ENCODE results near the gene NCOA1.
"Not testable (repeated sequence)": the region's sequence is repeated elsewhere in the genome, so short reads cannot be mapped to it uniquely, and the experiment has no call there.

NCOA1 gene

DNA sequence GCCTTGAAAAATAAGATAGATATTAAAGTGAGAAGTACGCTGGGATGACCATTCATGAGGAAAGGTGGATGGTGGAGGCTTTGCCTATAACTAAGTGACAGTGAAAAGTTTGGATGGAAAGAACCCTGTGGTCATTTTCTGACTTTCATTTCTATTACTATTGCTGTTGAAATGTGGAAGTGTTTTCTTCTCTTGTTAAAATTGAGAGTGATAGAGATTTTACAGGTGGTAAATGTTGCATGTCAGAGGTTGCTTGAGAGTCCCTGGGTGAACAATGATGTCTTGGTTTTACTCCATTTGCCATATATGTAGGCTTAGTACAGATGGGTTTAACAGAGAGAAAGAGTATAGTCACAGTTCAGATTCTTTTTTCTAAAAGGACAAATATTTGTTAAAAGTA lies 18.4 kb downstream of the NCOA1 start:
- DNase-seq, result no peak

- no peak for DNase-seq
Measured at GRCh38 chr2:24509840-24510239, 18.8 kb downstream of the NCOA1 start.

DNA sequence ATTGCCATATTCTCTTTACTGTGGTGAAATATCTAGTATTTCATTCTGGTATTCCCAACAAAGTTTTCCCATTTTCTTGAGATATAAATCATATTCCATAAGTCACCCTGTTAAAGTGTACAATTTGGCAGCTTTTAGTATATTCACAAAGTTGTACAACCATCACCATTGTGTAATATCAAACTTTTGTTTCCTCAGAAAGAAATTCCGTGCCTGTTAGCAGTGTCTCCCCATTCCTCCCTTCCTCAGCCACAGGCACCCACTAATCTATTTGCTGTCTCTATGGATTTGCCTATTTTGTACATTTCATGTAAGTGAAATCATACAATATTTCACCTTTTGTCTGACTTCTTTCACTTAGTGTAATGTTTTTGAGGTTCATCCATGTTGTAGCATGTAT lies 19.7 kb downstream of the NCOA1 start:
- no peak for DNase-seq

- no peak for DNase-seq
Measured at GRCh38 chr2:24511198-24511597, 20.1 kb downstream of the NCOA1 start.

DNA sequence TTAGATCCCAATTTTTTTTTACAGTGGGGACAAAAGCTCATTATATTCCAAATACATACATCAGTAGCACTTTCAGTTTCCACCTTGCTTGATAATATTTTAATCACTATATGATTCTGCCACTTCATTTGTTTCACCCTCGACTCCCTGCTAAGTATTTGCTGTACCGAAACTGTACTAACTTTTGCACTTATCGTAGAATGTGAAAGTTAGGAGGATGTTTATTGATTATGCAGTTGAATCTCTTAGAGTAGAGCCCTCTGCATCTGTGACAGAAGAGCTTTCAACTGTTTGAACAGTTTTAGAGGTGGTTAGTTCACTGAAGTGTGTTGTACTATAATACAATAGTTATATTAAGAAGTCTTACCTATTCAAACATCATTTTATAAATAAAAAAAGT lies 20.8 kb downstream of the NCOA1 start:
- no peak for DNase-seq

- DNase-seq, result no peak
Measured at GRCh38 chr2:24512404-24512803, 21.4 kb downstream of the NCOA1 start.

DNA sequence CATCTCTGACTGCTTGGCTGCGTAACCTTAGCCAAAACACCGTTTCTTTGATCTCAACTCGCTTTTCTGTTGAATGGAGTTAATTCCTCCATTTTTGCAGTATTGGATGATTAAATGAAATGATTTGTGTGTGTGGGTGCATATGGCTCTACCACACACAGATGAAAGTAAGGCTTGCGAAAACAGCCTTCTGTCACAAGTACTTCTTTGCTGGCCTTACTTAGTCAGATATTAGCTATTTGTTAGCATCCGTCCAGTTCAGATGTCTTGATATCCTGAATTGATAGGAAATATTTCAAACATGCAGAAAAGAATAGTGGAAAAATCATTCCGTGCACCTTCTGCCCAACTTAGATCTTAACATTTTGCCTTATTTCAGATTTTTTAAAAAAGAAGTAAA lies 21.8 kb downstream of the NCOA1 start:
- no peak for DNase-seq

- DNase-seq, result no peak
Measured at GRCh38 chr2:24513281-24514071, 22.4 kb downstream of the NCOA1 start.

- DNase-seq, result no peak
Measured at GRCh38 chr2:24514820-24515219, 23.8 kb downstream of the NCOA1 start.

GRCh38 chr2:24515335-24515734 lies 24.3 kb downstream of the NCOA1 start:
- no peak for DNase-seq

DNA sequence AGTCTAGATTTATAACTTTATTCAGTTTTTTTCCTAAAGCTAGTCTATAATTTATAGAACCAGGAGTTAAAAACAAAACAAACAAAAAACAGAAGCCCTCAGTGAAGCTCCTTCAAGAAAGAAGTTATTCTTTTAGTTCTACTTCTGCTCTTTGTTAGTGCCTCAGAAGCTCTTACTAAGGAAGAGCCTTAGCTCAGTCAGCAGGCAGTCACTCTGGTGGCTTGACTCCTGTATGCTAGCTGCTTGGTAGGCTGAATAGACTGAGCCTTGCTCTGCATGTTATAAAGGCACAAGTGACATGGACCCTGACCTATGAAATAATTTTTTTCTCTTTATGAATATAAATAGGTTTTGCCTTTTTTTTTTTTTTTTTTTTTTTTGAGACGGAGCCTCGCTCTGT lies 24.8 kb downstream of the NCOA1 start:
- DNase-seq, result no peak

GRCh38 chr2:24517247-24517646 lies 26.2 kb downstream of the NCOA1 start:
- no peak for DNase-seq

GRCh38 chr2:24520175-24520574 lies 29.1 kb downstream of the NCOA1 start:
- no peak for DNase-seq

DNA sequence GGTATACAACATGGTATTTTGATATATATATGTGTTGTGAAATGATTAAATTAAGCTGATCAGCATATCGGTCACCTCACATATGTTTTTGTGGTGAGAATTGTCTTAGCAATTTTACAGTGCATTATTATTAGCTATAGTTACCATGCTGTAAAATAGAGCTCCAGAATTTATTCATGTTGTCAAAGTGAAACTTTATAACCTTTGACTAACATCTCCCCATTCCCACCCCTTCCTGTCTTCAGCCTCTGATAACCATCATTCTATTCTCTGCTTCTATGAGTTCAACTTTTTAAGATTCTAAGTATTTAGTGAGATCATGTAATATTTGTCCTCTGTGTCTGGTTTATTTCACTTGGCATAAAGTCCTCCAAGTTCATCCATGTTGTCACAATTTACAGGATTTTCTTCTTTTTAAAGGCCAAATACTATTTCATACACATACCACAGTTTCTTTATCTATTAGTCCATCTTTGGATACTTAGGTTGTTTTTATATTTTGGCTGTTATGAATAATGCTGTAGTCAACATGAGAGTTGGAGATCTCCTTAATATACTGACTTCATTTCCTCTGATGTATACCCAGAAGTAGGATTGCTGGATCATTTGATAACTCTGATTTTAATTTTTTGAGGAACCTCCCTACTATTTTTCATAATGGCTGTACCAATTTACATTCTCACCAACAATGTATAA lies 30.3 kb downstream of the NCOA1 start:
- no peak for DNase-seq

DNA sequence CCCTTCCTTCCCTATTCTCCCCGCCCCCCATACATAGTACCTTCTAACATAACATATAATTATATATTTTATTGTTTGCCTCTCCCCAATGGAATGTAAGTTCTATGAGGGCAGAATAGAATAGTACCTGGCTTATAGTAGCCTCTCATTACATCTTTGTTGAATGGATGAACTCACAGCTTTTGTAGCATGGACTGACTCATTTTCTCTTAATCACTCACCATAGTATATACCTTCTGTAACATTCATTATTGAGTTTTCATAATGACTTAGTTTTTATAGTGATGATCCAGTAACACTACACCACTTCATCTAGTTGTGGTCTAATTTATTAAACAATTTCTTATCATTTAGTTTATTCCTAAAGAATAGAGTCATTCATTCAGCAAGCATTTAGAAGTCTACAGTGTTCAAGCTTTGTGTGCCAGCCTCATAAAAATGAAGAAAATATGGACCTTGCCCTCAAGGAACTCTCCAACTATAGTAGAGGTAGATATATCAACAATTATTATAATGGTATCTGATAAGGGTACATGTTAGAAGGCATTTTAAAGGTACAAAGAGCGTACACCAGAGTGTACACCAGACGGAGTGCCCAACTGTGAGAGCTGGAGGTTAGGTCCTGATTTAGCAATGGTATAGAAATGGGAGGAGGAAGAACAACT lies 31.1 kb downstream of the NCOA1 start:
- DNase-seq, result no peak

DNA sequence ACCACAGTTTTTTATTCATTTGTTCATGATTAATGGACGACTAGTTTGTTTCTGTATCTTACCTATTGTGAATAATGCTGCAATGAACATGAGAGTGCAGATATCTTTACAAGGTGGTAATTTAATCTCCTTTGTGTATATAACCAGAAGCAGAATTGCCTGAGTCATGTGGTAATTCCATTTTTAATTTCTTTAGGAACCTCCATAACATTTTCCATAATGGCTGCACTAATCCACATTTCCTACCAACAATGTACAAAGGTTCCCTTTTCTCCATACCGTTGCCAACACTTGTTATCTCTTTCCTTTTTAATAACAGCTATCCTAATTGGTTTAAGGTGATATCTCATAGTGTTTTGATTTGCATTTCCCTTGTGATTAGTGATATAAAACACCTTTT lies 36.5 kb downstream of the NCOA1 start:
- no peak for DNase-seq

GRCh38 chr2:24530796-24531195 lies 39.7 kb downstream of the NCOA1 start:
- no peak for DNase-seq

DNA sequence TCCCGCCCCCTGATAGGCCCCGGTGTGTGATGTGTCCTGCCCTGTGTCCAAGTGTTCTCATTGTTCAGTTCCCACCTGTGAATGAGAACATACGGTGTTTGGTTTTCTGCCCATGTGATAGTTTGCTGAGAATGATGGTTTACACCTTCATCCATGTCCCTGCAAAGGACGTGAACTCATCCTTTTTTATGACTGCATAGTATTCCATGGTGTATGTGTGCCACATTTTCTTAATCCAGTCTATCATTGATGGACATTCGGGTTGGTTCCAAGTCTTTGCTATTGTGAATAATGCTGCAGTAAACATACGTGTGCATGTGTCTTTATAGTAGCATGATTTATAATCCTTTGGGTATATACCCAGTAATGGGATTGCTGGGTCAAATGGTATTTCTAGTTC lies 40.6 kb downstream of the NCOA1 start:
- not testable (repeated sequence) for DNase-seq

DNA sequence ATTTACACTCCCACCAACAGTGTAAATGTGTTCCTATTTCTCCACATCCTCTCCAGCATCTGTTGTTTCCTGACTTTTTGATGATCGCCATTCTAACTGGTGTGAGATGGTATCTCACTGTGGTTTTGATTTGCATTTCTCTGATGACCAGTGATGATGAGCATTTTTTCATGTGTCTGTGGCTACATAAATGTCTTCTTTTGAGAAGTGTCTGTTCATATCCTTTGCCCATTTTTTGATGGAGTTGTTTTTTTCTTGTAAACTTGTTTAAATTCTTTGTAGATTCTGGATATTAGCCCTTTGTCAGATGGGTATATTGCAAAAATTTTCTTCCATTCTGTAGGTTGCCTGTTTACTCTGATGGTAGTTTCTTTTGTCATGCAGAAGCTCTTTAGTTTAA lies 41.0 kb downstream of the NCOA1 start:
- DNase-seq, result not testable (repeated sequence)

DNA sequence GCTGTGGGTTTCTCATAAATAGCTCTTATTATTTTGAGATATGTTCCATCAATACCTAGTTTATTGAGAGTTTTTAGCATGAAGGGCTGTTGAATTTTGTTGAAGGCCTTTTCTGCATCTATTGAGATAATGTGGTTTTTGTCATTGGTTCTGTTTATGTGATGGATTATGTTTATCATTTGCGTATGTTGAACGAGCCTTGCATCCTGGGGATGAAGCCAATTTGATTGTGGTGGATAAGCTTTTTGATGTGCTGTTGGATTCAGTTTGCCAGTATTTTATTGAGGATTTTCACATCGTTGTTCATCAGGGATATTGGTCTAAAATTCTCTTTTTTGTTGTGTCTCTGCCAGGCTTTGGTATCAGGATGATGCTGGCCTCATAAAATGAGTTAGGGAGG lies 42.5 kb downstream of the NCOA1 start:
- DNase-seq, result not testable (repeated sequence)

- no peak for DNase-seq
Measured at GRCh38 chr2:24538720-24539119, 47.7 kb downstream of the NCOA1 start.

DNA sequence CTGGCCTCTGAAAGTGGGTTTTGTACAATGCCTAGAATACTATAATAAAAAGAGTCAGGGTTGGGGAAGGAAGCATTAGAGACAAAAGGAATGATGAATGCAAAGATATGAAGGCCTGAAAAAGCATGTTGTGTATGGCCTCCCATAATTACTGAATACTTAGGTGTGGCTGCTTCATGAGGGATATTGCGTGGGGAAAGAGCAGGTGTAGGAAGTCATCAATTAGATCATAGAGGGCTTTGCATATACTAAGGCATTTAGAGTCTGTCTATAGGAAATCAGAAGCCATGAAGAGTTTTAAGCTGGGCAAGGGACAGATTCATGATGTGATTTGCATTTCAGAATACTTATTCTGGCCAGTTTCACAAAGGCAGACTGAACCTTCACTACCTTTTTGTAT lies 48.2 kb downstream of the NCOA1 start:
- DNase-seq, result no peak

DNA sequence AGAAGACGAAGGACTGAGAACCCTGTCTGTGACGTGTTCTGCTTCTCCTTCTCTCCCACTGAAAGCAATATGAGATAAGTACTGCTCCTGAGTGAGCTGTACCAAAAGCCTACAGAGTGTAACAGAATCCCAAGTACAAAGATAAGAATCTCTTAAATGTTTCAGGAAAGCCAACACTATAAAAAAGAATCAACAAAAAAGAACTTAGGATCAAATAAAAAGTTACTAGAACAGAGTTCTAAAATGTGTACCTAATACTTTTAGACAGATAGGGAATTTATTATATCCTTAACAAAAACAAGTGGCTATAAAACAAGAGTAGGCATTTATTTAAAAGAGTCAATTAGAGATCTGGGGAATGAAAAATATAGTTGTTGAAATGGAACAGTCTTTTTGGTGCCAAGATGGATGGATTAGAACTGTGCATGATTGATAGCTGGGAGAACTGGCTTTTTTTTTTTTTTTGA lies 49.0 kb downstream of the NCOA1 start:
- no peak for DNase-seq

- DNase-seq, result no peak
Measured at GRCh38 chr2:24541621-24542020, 50.6 kb downstream of the NCOA1 start.

Data from NCI-H2081 treated with DMSO at 0.1 percent for 48 hours (cell line).